Kidney (tissue), 14 donors: ENCODE results near the gene TMEM178B. TPM values are rescaled to one million over a fixed set of nuclear protein-coding genes. Genes with fewer than 3 reads are reported as not detected.

Experiments used
- DNase-seq, 5 donors: peaks; one replicate each; pipeline ENCODE4 v3.0.0-alpha.2; 2013 to 2020
- FAIRE-seq: peaks from 2 replicates; lab custom pipeline; 2012; peaks lifted over from hg19 to GRCh38; lab: Jason Lieb, UNC
- H3K27ac ChIP-seq, 2 donors: one replicate each; pipeline ENCODE4 v1.7.0; 2013; ENCODE audit warnings: low read depth in 2 of 2, low read length in 2 of 2, inconsistent platforms in 1 of 2
- H3K27me3 ChIP-seq: one replicate; pipeline ENCODE4 v1.7.1; 2013; ENCODE audit warnings: low read length, inconsistent platforms; ENCODE audit not compliant: control insufficient read depth, insufficient read depth
- H3K36me3 ChIP-seq, 3 donors: one replicate each; pipeline versions ENCODE4 v1.7.0 to v1.7.1; 2013; ENCODE audit warnings: low read length in 3 of 3, control low read depth in 1 of 3, inconsistent platforms in 1 of 3; ENCODE audit not compliant: insufficient read depth in 3 of 3, control insufficient read depth in 2 of 3
- H3K4me1 ChIP-seq, 3 donors: one replicate each; pipeline versions ENCODE4 v1.7.0 to v1.7.1; 2013; ENCODE audit warnings: low read length in 3 of 3, inconsistent platforms in 1 of 3, low read depth in 1 of 3; ENCODE audit not compliant: control insufficient read depth in 2 of 3, insufficient read depth in 2 of 3
- H3K4me3 ChIP-seq, 3 donors: one replicate each; pipeline versions ENCODE4 v1.7.0 to v1.8.1; 2013; ENCODE audit warnings: low read length in 3 of 3, control low read depth in 1 of 3, inconsistent platforms in 1 of 3
- H3K9ac ChIP-seq, 3 donors: one replicate each; pipeline versions ENCODE4 v1.7.0 to v1.7.1; 2013; ENCODE audit warnings: low read length in 3 of 3, control low read depth in 1 of 3, inconsistent platforms in 1 of 3
- H3K9me3 ChIP-seq, 3 donors: one replicate each; pipeline versions ENCODE4 v1.7.0 to v1.7.1; 2013; ENCODE audit warnings: low read length in 3 of 3, control low read depth in 1 of 3, inconsistent platforms in 1 of 3; ENCODE audit not compliant: control insufficient read depth in 2 of 3, insufficient read depth in 1 of 3
- intact Hi-C: fragments of 100-400 bp; cut with DNase I; formaldehyde crosslinking; loops from one replicate; pipeline ENCODE4 v1.11.1; 2022
- polyA plus RNA-seq: library from polyadenylated mRNA; stranded (reverse); fragments of 350-450 nt; fragmentation: Illumina TruSeq; extraction: RNeasy Lipid Tissue Mini Kit (QIAGEN cat#74804); gene quantifications from one replicate; pipeline ENCODE4 v1.2.3, GENCODE V29; 2014; ENCODE audit warnings: low read depth, low replicate concordance; ENCODE audit not compliant: insufficient read depth
- total RNA-seq: library from RNA; stranded (reverse); fragmentation: NEBNext Ultra II Directional; extraction: Animal tissue kit (Norgen Biotek cat#: 25700); gene quantifications from one replicate; pipeline ENCODE4 v1.2.1, GENCODE V29; 2021
- TF ChIP-seq, protein P1 (sequence below): IDR thresholded peaks from 3 replicates; pipeline ENCODE4 v1.5.1; 2012; ENCODE audit warnings: mild to moderate bottlenecking, moderate library complexity, borderline replicate concordance; ENCODE audit not compliant: insufficient read depth; ENCODE audit errors: extremely low read depth
- donor health status: control.
- donor health status: control.
- donor health status: control.
- donor health status: control.
- donor health status: control.
- donor health status: DM: yes; HTN: yes; CAD: no.
- donor health status: Normal renal cell carcinoma (clear cell type).

TMEM178B gene
- total and polyA plus RNA-seq, 2 donors from 2014 or later: 0.58 to 20.0 TPM

DNA sequence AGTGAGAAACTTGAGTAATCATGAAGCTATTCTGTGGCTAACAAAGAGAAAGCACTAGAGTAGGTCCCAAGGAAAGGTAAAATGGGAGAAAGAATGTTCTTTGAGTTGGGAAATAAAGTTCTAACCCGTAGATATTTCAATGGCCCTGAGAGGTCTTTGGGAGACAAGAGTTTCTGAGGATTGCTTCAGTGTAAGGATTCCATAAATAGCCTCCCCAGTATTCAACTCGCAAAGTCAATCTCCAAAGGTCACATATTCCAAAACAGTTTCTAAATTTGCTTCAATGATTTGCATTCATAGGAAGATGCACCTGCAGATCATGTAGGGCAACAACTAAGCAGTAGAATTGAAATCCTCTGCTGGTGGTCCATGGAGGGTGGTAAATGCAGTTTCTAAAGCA is 238.5 kb downstream of the TMEM178B start:
- Histone ChIP-seq H3K27me3 (no peaks in the 10 kb centered on the region), H3K36me3 (no peaks in the 10 kb centered on the region), H3K27ac (no peak overlapping the region), H3K4me3 (no peak overlapping the region), H3K9ac (no peak overlapping the region), H3K9me3 (no peaks in the 10 kb centered on the region), H3K4me1 (no peaks in the 10 kb centered on the region)
- FAIRE-seq (no peak), DNase-seq (no peak)
- intact Hi-C loops: no loop called here
- TF ChIP-seq, protein P1, sequence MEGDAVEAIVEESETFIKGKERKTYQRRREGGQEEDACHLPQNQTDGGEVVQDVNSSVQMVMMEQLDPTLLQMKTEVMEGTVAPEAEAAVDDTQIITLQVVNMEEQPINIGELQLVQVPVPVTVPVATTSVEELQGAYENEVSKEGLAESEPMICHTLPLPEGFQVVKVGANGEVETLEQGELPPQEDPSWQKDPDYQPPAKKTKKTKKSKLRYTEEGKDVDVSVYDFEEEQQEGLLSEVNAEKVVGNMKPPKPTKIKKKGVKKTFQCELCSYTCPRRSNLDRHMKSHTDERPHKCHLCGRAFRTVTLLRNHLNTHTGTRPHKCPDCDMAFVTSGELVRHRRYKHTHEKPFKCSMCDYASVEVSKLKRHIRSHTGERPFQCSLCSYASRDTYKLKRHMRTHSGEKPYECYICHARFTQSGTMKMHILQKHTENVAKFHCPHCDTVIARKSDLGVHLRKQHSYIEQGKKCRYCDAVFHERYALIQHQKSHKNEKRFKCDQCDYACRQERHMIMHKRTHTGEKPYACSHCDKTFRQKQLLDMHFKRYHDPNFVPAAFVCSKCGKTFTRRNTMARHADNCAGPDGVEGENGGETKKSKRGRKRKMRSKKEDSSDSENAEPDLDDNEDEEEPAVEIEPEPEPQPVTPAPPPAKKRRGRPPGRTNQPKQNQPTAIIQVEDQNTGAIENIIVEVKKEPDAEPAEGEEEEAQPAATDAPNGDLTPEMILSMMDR: no peak

DNA sequence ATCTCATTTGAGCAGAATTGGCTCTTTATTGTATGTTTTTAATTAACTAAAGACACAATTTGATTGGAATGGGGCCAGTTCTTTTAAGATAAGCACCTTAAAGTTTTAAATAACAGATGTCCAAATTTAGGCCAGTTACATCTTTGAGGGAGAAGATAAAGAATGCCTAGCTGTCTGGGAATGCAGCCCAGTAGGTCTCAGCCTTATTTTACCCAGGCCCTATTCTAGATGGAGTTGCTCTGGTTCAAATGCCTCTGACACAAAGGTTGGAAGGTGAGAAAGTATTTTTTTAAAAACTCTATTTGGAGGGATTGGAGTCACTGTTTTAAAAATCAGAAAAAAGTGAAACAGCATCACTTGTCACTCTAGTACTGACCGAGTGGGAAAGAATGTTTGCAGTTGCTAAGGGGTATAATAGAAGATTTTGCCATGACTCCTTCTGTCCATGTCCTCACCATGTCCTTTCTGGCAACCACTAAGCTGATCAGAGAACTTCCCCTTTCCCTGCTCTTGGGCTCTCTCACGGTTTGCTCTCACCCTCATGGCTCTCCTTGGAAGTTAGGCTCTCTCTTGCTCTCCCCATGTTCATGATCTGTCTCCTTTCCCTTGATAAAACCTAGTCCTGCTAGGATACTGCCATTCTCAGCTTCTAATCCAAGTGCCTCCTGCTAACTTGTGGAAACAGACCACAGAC is 239.1 kb downstream of the TMEM178B start:
- H3K4me3 ChIP-seq: no peak overlapping the region
- no peak overlapping the region for H3K9ac ChIP-seq
- no peaks in the 10 kb centered on the region for H3K27me3 ChIP-seq
- TF ChIP-seq, protein P1: no peak
- H3K4me1 ChIP-seq: no peaks in the 10 kb centered on the region
- H3K9me3 ChIP-seq: no peaks in the 10 kb centered on the region
- H3K36me3 ChIP-seq: no peaks in the 10 kb centered on the region
- FAIRE-seq: no peak
- intact Hi-C loops: no loop called here
- no peak overlapping the region for H3K27ac ChIP-seq
- no peak for DNase-seq

DNA sequence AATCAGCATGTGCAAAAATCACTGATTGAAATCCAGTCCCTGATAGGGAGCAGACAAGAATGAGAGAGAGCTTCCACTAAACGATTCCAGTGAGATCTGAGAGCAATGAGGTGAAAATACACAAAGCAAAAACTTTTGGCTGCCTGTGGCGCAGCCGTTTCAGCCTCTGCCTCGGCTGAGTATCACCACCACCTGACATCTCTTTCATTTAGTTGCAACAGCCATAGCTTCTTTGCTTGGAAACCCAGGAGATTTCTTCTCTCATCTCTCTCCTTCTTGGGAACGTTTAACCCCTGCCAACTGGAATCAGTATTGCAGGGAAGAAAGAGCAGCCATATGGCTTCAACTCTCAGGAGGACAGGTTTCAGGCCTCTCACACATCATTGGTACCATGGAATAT is 240.0 kb downstream of the TMEM178B start:
- Histone ChIP-seq H3K36me3 (no peaks in the 10 kb centered on the region), H3K9ac (no peak overlapping the region), H3K27ac (no peak overlapping the region), H3K9me3 (no peaks in the 10 kb centered on the region), H3K27me3 (no peaks in the 10 kb centered on the region), H3K4me3 (no peak overlapping the region), H3K4me1 (no peaks in the 10 kb centered on the region)
- intact Hi-C loops: no loop called here
- TF ChIP-seq, protein P1: no peak
- no peak for DNase-seq
- FAIRE-seq: no peak
